Amniotic epithelial cell (primary cell): ENCODE data around the gene LAMB2.

Experiments
- DNase-seq: peaks from one replicate; pipeline ENCODE4 v3.0.0-alpha.2; 2010; ENCODE audit warnings: low read depth

Gene LAMB2

GRCh38 chr3:49132437-49133225 is at the start of gene LAMB2:
LAMB2 (minus strand) TSS chr3:49133050; CDS start chr3:49132867, 183 bp downstream.
- peak; percentile 69 for DNase-seq

- peak; percentile 54 for DNase-seq
Observed at GRCh38 chr3:49181351-49181750, 48.5 kb upstream of the LAMB2 start.

GRCh38 chr3:49180116-49180515 is 47.3 kb upstream of the LAMB2 start:
- DNase-seq = no peak

GRCh38 chr3:49177073-49177472 is 44.2 kb upstream of the LAMB2 start:
- DNase-seq = no peak

- DNase-seq = no peak
Observed at GRCh38 chr3:49175530-49175929, 42.7 kb upstream of the LAMB2 start.

GRCh38 chr3:49174397-49174985 is 41.6 kb upstream of the LAMB2 start:
- no peak for DNase-seq

- peak; percentile 31 for DNase-seq
Observed at GRCh38 chr3:49173792-49174170, 40.9 kb upstream of the LAMB2 start.

- DNase-seq = peak; percentile 51
Observed at GRCh38 chr3:49173116-49173791, 40.4 kb upstream of the LAMB2 start.

GRCh38 chr3:49172551-49173041 is 39.7 kb upstream of the LAMB2 start:
- DNase-seq = no peak

- no peak for DNase-seq
Observed at GRCh38 chr3:49171775-49172500, 39.1 kb upstream of the LAMB2 start.

- DNase-seq = peak; percentile 86
Observed at GRCh38 chr3:49171119-49171774, 38.4 kb upstream of the LAMB2 start, which contains the start of gene KLHDC8B. KLHDC8B (plus strand) TSS chr3:49171598; CDS start chr3:49172770, 1,172 bp downstream.

- DNase-seq = no peak
Observed at GRCh38 chr3:49170744-49171118, 37.9 kb upstream of the LAMB2 start.

GRCh38 chr3:49166752-49167556 is 34.1 kb upstream of the LAMB2 start:
- DNase-seq = no peak

- peak; percentile 55 for DNase-seq
Observed at GRCh38 chr3:49165771-49166751, 33.2 kb upstream of the LAMB2 start, which contains the start of gene CCDC71. CCDC71 (minus strand) TSS chr3:49166331; CDS start chr3:49164208, 2,123 bp downstream.

- no peak for DNase-seq
Observed at GRCh38 chr3:49164983-49165720, 32.3 kb upstream of the LAMB2 start.

GRCh38 chr3:49163609-49164008 is 30.8 kb upstream of the LAMB2 start:
- DNase-seq = no peak

GRCh38 chr3:49162751-49163419 is 30.0 kb upstream of the LAMB2 start:
- no peak for DNase-seq
